Epithelial cell of proximal tubule (primary cell): ENCODE results near the gene THOC6. TPM values are rescaled to one million over a fixed set of nuclear protein-coding genes. Genes with fewer than 3 reads are reported as not detected.
"Not testable (repeated sequence)": the region's sequence is repeated elsewhere in the genome, so short reads cannot be mapped to it uniquely, and the experiment has no call there.

Experiments
- DNase-seq: peaks from one replicate; pipeline ENCODE4 v3.0.0-alpha.2; 2011; ENCODE audit warnings: low read depth
- H3K4me3 ChIP-seq: 2 replicates; pipeline ENCODE4 v1.5.1; 2011; ENCODE audit warnings: low read depth, mild to moderate bottlenecking, low read length
- CTCF ChIP-seq: conservative IDR thresholded peaks from 2 replicates; pipeline ENCODE4 v1.5.1; 2012; ENCODE audit warnings: low read depth, mild to moderate bottlenecking, low read length
- total RNA-seq: library from RNA; depleted of rRNA; stranded (reverse); fragments of >200 nt; gene quantifications from 2 replicates; pipeline ENCODE4 v1.2.3, GENCODE V29; 2015

Gene THOC6
- total RNA-seq, 1 donor from 2014 or later = 19.0 TPM

- TF ChIP-seq CTCF = no peak
- DNase-seq = no peak
- no peak overlapping the region for H3K4me3 ChIP-seq
Observed at GRCh38 chr16:3068487-3068886, 44.7 kb downstream of the THOC6 start.

GRCh38 chr16:3069146-3069545 is 45.3 kb downstream of the THOC6 start:
- H3K4me3 ChIP-seq, DNase-seq: not testable (repeated sequence)

- H3K4me3 ChIP-seq = no peak overlapping the region
- no peak for TF ChIP-seq CTCF
- no peak for DNase-seq
Observed at GRCh38 chr16:3070608-3071111, 46.8 kb downstream of the THOC6 start.

GRCh38 chr16:3071655-3072054 is 47.8 kb downstream of the THOC6 start:
- no peak for TF ChIP-seq CTCF
- no peak for DNase-seq
- H3K4me3 ChIP-seq = no peak overlapping the region

GRCh38 chr16:3072148-3072547 is 48.3 kb downstream of the THOC6 start:
- H3K4me3 ChIP-seq, DNase-seq: not testable (repeated sequence)

GRCh38 chr16:3072576-3073263 is 48.9 kb downstream of the THOC6 start:
- H3K4me3 ChIP-seq, DNase-seq: not testable (repeated sequence)

GRCh38 chr16:3073448-3073847 is 49.6 kb downstream of the THOC6 start:
- DNase-seq = no peak
- H3K4me3 ChIP-seq = no peak overlapping the region
- TF ChIP-seq CTCF = no peak

- no peak for DNase-seq
- H3K4me3 ChIP-seq = no peak overlapping the region
- TF ChIP-seq CTCF = no peak
Observed at GRCh38 chr16:3074860-3075522, 51.2 kb downstream of the THOC6 start.
